Embryonic facial prominence (tissue), 1 donor: ENCODE results near the gene RASL12.
"Not testable (repeated sequence)": the region's sequence is repeated elsewhere in the genome, so short reads cannot be mapped to it uniquely, and the experiment has no call there.

Experiments used
- DNase-seq: peaks from one replicate; pipeline ENCODE4 v3.0.0-alpha.2; 2016; ENCODE audit errors: extremely low spot score

RASL12 gene

DNA sequence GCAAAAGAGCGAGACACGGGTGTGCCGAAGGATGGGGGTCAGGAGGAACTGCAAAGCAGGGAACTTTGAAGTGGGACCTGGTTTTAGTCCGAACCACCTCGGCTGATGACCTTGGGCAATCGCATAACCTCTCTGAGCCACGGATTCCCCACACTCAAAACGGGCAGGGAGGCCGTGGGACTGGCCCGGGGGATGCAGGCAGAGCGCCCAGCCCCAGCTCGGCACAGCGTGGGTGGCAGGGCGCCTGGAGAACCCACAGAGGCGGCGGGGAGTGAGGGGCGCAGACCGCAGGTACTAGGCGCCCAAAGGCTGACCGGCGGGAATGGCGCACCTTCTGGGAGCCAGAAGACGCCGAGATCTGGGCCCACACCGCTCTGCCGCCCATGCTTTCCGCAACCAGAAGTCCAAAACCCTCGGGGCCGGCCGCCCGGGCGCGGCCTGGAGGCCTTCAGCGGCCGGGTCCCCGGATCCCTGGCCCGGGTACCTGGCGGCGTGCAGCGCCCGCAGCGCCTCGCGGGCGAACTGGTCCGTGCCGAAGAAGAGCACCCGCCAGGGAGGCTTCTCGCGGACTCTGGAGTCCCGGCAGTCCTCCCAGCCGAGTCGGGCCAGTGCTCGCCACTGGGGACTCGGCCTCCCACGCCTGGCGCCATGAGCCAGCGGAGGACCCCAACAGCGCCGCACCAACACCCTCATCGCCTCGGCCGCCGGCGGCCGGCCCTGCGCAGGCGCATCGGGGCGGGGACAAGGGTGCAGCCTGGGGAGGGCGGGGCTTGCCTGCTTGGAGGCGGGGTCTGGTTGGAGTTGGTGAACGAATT is 38.7 kb downstream of the RASL12 start, which contains the start of gene MTFMT:
MTFMT (minus strand) TSS at position 719 of the 815 bp plus-strand sequence; CDS start at position 693, 26 bp downstream.
- DNase-seq, result peak; percentile 39

DNA sequence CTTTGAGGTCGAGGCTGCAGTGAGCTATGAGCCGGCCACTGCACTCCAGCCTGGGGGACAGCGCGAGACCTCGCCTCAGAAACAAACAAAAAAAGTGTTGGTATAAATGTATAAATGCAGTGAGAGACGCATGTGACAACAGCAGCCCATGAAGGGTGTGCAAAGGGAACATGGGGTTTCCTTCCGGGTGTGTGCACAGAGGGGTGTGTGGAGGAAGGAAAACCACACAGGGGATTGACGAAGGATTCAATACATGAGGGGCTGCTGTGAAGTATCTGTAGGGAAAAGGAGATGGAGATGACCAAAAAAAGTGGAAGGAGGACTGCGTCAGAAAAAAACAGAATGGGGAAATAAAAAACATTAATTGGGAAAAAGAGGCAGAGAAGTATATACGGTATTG is 39.5 kb downstream of the RASL12 start:
- DNase-seq, result no peak

GRCh38 chr15:65027593-65027992 is 40.2 kb downstream of the RASL12 start:
- DNase-seq, result no peak

DNA sequence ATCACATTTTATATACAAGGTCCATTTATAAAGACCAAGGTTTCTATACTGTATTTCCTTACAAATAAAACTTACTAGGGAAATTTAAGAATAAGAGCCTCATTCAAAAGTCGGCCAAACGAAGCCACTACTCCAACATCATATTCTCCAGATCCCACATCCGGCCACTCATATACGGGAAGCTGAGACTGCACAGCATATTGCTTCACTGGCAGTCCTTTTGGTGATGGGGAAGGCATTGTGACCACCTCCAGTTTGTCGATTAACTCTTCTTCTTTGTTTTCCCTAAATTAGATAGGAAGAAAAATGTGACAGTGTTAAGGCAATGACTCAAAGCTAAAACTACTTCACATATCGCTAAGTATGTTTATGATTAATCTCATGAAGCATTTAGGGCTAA is 41.0 kb downstream of the RASL12 start:
- no peak for DNase-seq

DNA sequence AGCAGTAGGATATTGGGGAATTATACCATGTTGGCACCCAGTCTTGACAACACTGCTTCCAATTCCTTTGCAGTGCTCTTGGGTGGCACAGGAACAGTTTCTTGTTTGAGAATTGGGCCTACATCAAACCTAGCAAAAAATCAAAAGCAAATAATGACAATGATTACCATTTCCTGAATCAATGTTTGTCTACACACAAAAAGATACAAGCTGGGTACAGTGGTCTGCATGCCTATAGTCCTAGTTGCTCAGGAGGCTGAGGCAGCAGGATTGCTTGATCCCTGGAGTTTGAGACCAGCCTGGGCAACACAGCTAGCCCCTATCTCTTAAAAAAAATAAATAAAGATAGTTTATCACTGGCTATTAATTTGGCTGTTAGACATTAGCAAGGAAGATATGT is 46.3 kb downstream of the RASL12 start:
- no peak for DNase-seq

- no peak for DNase-seq
These were observed 47.4 kb downstream of the RASL12 start for GRCh38 chr15:65020419-65020818.

DNA sequence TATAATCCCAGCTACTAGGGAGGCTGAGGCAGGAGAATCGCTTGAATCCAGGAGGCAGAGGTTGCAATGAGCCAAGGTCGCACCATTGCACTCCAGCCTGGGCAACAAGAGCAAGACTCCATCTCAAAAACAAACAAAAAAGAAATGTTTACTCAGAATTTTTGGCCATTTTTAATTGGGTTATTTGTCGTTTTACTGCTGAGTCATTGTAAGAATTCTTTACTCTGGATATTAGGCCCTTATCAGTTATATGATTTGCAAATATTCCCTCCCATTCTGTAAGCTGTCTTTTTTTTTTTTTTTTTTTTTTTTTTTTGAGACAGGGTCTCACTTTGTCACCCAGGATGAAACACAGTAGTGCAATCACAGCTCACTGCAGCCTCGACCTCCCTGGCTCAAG is 56.6 kb downstream of the RASL12 start:
- DNase-seq, result not testable (repeated sequence)

DNA sequence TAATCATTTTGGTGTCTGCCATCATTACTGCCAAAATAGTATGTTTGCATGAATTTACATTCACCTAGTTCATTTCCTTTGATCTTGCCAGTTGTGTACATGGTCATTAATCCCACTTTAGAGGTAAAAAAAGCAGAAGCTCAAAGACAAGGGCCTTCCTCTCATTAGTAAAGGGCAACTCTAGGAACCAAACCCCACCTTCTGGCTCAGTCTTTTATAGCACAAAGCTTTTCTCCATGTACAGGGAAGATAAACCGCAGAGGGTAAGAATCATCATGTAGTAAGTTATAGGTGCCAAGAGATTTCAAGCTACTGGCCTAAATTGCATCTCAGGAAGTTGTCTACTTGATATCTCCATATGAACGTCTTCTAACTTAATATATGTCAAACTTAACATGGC is 58.8 kb downstream of the RASL12 start:
- DNase-seq, result no peak

- no peak for DNase-seq
These were observed 60.9 kb downstream of the RASL12 start for GRCh38 chr15:65006876-65007275.

GRCh38 chr15:65004993-65005392 is 62.8 kb downstream of the RASL12 start:
- DNase-seq, result no peak
